ENCODE data around the gene PPFIBP2.

- TF ChIP-seq CTCF (IDR thresholded peaks at IDR 0.05), result no peak
- no peak for TF ChIP-seq POLR2A (IDR thresholded peaks at IDR 0.05)
Observed at GRCh38 chr11:7578276-7578955, 64.6 kb downstream of the PPFIBP2 start.
